ENCODE measurements around the gene PPP3CA. TPM values are rescaled to one million over a fixed set of nuclear protein-coding genes. Genes with fewer than 3 reads are reported as not detected.
A peak's percentile ranks its signal among the peaks of the same experiment; 100 is the strongest.

The PPP3CA gene
- total RNA-seq, 1 experiment from 2014 or later = 133 TPM

DNA sequence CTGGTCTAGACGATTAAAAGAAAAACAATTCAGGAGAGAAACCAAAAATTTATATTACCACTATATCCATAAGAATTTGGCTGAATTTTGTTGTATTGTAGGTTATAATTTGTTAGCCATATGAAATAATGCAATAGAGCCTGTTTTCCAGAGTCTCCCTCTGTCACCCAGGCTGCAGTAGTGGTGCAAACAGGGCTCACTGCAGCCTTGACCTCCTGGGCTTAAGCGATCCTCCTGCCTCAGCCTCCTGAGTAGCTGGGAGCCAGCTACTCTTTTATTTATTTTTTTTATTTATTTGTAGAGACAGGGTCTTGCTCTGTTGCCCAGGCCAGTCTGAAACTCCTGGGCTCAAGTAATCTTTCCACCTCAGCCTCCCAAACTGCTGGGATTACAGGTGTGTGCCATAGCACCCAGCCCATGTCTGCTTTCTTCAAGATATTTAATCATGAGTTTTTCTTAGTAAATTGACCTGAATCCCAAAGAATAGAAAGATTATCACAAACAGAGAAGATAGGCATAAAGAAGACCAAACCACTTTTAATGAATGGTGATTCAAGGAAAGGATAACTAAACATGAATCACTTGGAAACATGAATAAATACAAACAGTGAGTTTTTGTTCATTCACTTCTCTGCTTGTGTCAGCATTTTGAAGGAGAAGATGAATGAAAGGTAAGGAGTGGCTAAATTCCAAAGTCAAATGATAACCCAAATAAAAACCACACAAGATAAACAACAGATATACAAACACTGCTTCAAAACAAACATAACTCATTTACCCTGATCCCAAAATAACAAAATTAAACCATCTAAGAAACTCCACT, 82.1 kb downstream of the PPP3CA start:
- intact Hi-C loops (cut with micrococcal nuclease) = no loop called here
- H3K4me1 ChIP-seq (ENCODE audit: control insufficient read depth in 1 of 2, insufficient read depth in 2 of 2, low read length in 2 of 2) = peaks cover 4 to 12% of the 10 kb centered on the region in 2 experiments; a peak in 3 of 4 replicates
- H4K20me1 ChIP-seq (ENCODE audit: insufficient read depth) = no peaks in the 10 kb centered on the region
- CTCF ChIA-PET = no interaction called here
- RAD21 ChIA-PET (ENCODE audit: low non-redundant PET in 1 of 2, low total read pairs in 2 of 2, uncharacterized antibody in 2 of 2, unreplicated experiment in 2 of 2) = no interaction called here
- H3K27ac ChIP-seq (ENCODE audit: low read depth, low read length) = no peak overlapping the region
- POLR2A ChIA-PET = no interaction called here
- H3K9ac ChIP-seq (ENCODE audit: low read length) = no peak overlapping the region
- no peak overlapping the region for H3K4me3 ChIP-seq (replicated peaks in 1 of 2; ENCODE audit: low read depth in 1 of 2, low read length in 2 of 2)
- DNase-seq (ENCODE audit: low read depth, low spot score) (no peak), ATAC-seq (no peak)
- no TSS peak for BruUV-seq (replicated peaks)
- H3K4me2 ChIP-seq (ENCODE audit: low read length) = no peak overlapping the region
- H3K36me3 ChIP-seq (ENCODE audit: control insufficient read depth in 1 of 2, insufficient read depth in 2 of 2, low read length in 2 of 2) = no peaks in the 10 kb centered on the region
- H2AFZ ChIP-seq (ENCODE audit: low read depth, low read length, poor library complexity, severe bottlenecking) = no peak overlapping the region
- TF ChIP-seq JUND (IDR thresholded peaks at IDR 0.05) (0 out of 2 replicates have a peak, but pooled peaks have one; percentile 10), EZH2phosphoT487 (IDR thresholded peaks at IDR 0.05; ENCODE audit: borderline replicate concordance) (no peak)
- H3K27me3 ChIP-seq (ENCODE audit: insufficient read depth, low read length) = no peaks in the 10 kb centered on the region
- H3K9me3 ChIP-seq (ENCODE audit: control insufficient read depth in 1 of 2, insufficient read depth in 1 of 2, low read depth in 1 of 2, low read length in 2 of 2) = no peaks in the 10 kb centered on the region
- H3K9me2 ChIP-seq (ENCODE audit: insufficient read depth) = no peaks in the 10 kb centered on the region
- peaks cover 93% of the 10 kb centered on the region for H3K79me2 ChIP-seq (ENCODE audit: insufficient read depth, low read length)

DNA sequence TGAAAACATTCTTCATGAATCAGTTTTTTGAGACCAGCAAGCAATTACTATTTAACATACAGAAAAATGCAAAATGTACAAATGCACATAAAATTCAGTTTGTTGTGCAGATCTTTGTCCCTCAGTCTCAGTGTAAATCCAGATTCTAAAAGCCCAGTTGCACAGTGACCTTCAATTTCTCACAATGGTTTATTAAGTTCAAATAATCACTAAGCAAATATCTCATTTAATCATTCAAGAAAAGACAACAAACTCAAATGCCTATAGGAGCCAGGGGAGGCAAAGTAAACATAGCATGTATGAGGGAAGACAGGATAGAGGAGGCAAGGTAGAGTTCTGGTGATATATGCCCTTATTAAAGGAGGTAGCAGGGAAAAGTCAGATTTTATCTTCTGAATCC, 82.8 kb downstream of the PPP3CA start:
- no peak overlapping the region for H2AFZ ChIP-seq (ENCODE audit: low read depth, low read length, poor library complexity, severe bottlenecking)
- no peaks in the 10 kb centered on the region for H3K9me2 ChIP-seq (ENCODE audit: insufficient read depth)
- intact Hi-C loops (cut with micrococcal nuclease) = no loop called here
- H3K27me3 ChIP-seq (ENCODE audit: insufficient read depth, low read length) = no peaks in the 10 kb centered on the region
- H3K4me2 ChIP-seq (ENCODE audit: low read length) = no peak overlapping the region
- no peaks in the 10 kb centered on the region for H4K20me1 ChIP-seq (ENCODE audit: insufficient read depth)
- RAD21 ChIA-PET (ENCODE audit: low non-redundant PET in 1 of 2, low total read pairs in 2 of 2, uncharacterized antibody in 2 of 2, unreplicated experiment in 2 of 2) = no interaction called here
- H3K4me3 ChIP-seq (replicated peaks in 1 of 2; ENCODE audit: low read depth in 1 of 2, low read length in 2 of 2) = no peak overlapping the region
- POLR2A ChIA-PET = no interaction called here
- peaks cover 96% of the 10 kb centered on the region for H3K79me2 ChIP-seq (ENCODE audit: insufficient read depth, low read length)
- CTCF ChIA-PET = no interaction called here
- ATAC-seq = no peak
- H3K9ac ChIP-seq (ENCODE audit: low read length) = no peak overlapping the region
- no peaks in the 10 kb centered on the region for H3K9me3 ChIP-seq (ENCODE audit: control insufficient read depth in 1 of 2, insufficient read depth in 1 of 2, low read depth in 1 of 2, low read length in 2 of 2)
- DNase-seq (ENCODE audit: low read depth, low spot score) = no peak
- H3K4me1 ChIP-seq (ENCODE audit: control insufficient read depth in 1 of 2, insufficient read depth in 2 of 2, low read length in 2 of 2) = peaks cover 4 to 12% of the 10 kb centered on the region in 2 experiments; a peak in 3 of 4 replicates
- no TSS peak for BruUV-seq (replicated peaks)
- no peak overlapping the region for H3K27ac ChIP-seq (ENCODE audit: low read depth, low read length)
- no peaks in the 10 kb centered on the region for H3K36me3 ChIP-seq (ENCODE audit: control insufficient read depth in 1 of 2, insufficient read depth in 2 of 2, low read length in 2 of 2)
- TF ChIP-seq FOSL1 (IDR thresholded peaks at IDR 0.05; ENCODE audit: low read depth) (no peak), JUND (IDR thresholded peaks at IDR 0.05) (no peak), POLR2AphosphoS5 (IDR thresholded peaks at IDR 0.05; ENCODE audit: low read depth, low read length) (no peak), POLR2A (IDR thresholded peaks at IDR 0.05; ENCODE audit: borderline replicate concordance, extremely low read depth, insufficient read depth, insufficient read length) (no peak), ELF1 (IDR thresholded peaks at IDR 0.05; ENCODE audit: borderline replicate concordance, low read depth) (no peak), SIN3A (IDR thresholded peaks at IDR 0.05; ENCODE audit: low read depth) (no peak), YY1 (IDR thresholded peaks at IDR 0.05; ENCODE audit: extremely low read depth, insufficient replicate concordance, low read depth, low read length) (no peak), CBX3 (IDR thresholded peaks at IDR 0.05; ENCODE audit: low read depth) (no peak), ZFX (IDR thresholded peaks at IDR 0.05) (no peak), EZH2phosphoT487 (IDR thresholded peaks at IDR 0.05; ENCODE audit: borderline replicate concordance) (no peak), TCF7L2 (IDR thresholded peaks at IDR 0.05; ENCODE audit: borderline replicate concordance, extremely low read depth, insufficient read depth, insufficient read length) (no peak), CEBPB (IDR thresholded peaks at IDR 0.05; ENCODE audit: low read depth) (no peak)
- TF ChIP-seq, protein P1, sequence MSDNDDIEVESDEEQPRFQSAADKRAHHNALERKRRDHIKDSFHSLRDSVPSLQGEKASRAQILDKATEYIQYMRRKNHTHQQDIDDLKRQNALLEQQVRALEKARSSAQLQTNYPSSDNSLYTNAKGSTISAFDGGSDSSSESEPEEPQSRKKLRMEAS (IDR thresholded peaks at IDR 0.05) = no peak
- TF ChIP-seq, protein P2, sequence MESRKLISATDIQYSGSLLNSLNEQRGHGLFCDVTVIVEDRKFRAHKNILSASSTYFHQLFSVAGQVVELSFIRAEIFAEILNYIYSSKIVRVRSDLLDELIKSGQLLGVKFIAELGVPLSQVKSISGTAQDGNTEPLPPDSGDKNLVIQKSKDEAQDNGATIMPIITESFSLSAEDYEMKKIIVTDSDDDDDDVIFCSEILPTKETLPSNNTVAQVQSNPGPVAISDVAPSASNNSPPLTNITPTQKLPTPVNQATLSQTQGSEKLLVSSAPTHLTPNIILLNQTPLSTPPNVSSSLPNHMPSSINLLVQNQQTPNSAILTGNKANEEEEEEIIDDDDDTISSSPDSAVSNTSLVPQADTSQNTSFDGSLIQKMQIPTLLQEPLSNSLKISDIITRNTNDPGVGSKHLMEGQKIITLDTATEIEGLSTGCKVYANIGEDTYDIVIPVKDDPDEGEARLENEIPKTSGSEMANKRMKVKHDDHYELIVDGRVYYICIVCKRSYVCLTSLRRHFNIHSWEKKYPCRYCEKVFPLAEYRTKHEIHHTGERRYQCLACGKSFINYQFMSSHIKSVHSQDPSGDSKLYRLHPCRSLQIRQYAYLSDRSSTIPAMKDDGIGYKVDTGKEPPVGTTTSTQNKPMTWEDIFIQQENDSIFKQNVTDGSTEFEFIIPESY (IDR thresholded peaks at IDR 0.05; ENCODE audit: extremely low read depth, insufficient replicate concordance, low read length) = no peak
- TF ChIP-seq, protein P3, sequence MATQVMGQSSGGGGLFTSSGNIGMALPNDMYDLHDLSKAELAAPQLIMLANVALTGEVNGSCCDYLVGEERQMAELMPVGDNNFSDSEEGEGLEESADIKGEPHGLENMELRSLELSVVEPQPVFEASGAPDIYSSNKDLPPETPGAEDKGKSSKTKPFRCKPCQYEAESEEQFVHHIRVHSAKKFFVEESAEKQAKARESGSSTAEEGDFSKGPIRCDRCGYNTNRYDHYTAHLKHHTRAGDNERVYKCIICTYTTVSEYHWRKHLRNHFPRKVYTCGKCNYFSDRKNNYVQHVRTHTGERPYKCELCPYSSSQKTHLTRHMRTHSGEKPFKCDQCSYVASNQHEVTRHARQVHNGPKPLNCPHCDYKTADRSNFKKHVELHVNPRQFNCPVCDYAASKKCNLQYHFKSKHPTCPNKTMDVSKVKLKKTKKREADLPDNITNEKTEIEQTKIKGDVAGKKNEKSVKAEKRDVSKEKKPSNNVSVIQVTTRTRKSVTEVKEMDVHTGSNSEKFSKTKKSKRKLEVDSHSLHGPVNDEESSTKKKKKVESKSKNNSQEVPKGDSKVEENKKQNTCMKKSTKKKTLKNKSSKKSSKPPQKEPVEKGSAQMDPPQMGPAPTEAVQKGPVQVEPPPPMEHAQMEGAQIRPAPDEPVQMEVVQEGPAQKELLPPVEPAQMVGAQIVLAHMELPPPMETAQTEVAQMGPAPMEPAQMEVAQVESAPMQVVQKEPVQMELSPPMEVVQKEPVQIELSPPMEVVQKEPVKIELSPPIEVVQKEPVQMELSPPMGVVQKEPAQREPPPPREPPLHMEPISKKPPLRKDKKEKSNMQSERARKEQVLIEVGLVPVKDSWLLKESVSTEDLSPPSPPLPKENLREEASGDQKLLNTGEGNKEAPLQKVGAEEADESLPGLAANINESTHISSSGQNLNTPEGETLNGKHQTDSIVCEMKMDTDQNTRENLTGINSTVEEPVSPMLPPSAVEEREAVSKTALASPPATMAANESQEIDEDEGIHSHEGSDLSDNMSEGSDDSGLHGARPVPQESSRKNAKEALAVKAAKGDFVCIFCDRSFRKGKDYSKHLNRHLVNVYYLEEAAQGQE (IDR thresholded peaks at IDR 0.05; ENCODE audit: low read depth) = no peak

Measured in HCT116 (cell line).